Fibroblast of the aortic adventitia (primary cell): Measurements from ENCODE around the gene USP17L15. TPM values are rescaled to one million over a fixed set of nuclear protein-coding genes. Genes with fewer than 3 reads are reported as not detected.

Experiments used
- total RNA-seq: library from RNA; depleted of rRNA; stranded (reverse); fragments of >200 nt; gene quantifications from 2 replicates; pipeline ENCODE4 v1.2.3, GENCODE V29; 2012; ENCODE audit warnings: low replicate concordance

Gene USP17L15
- total RNA-seq, 1 donor, result not detected

Other genes with a start within 250 kb of the USP17L15 start
- gene FAM90A26, start 64.0 kb upstream of the USP17L15 start, total RNA-seq, result not detected in 2 replicates
- gene USP17L10, start 23.7 kb upstream of the USP17L15 start, total RNA-seq, result not detected in 2 replicates
- not detected in 2 replicates for gene USP17L11, start 19.0 kb upstream of the USP17L15 start, total RNA-seq
- gene USP17L12, start 14.2 kb upstream of the USP17L15 start, total RNA-seq, result not detected in 2 replicates
- not detected in 2 replicates for gene USP17L13, start 9.5 kb upstream of the USP17L15 start, total RNA-seq
- gene USP17L17, start 9.5 kb downstream of the USP17L15 start, total RNA-seq, result not detected in 2 replicates
- gene USP17L18, start 14.2 kb downstream of the USP17L15 start, total RNA-seq, result not detected in 2 replicates
- not detected in 2 replicates for gene USP17L19, start 19.0 kb downstream of the USP17L15 start, total RNA-seq
- not detected in 2 replicates for gene USP17L20, start 23.7 kb downstream of the USP17L15 start, total RNA-seq
- not detected in 2 replicates for gene USP17L21, start 28.5 kb downstream of the USP17L15 start, total RNA-seq
- gene USP17L22, start 33.2 kb downstream of the USP17L15 start, total RNA-seq, result not detected in 2 replicates
- not detected in 2 replicates for gene USP17L24, start 90.8 kb downstream of the USP17L15 start, total RNA-seq
- not detected in 2 replicates for gene USP17L25, start 95.5 kb downstream of the USP17L15 start, total RNA-seq
- gene USP17L26, start 100.3 kb downstream of the USP17L15 start, total RNA-seq, result not detected in 2 replicates
- gene USP17L5, start 105.0 kb downstream of the USP17L15 start, total RNA-seq, result not detected in 2 replicates
- gene USP17L27, start 109.8 kb downstream of the USP17L15 start, total RNA-seq, result not detected in 2 replicates
- not detected in 2 replicates for gene USP17L28, start 114.5 kb downstream of the USP17L15 start, total RNA-seq
- gene USP17L29, start 119.3 kb downstream of the USP17L15 start, total RNA-seq, result not detected in 2 replicates
- gene USP17L30, start 128.7 kb downstream of the USP17L15 start, total RNA-seq, result not detected in 2 replicates
- gene DEFB131A, start 210.0 kb downstream of the USP17L15 start, total RNA-seq, result not detected in 2 replicates